ENCODE data around the gene CADM1. TPM values are rescaled to one million over a fixed set of nuclear protein-coding genes. Genes with fewer than 3 reads are reported as not detected.

Gene CADM1
- total and polyA plus RNA-seq, 2 experiments from 2014 or later, result 16.5 to 18.0 TPM

DNA sequence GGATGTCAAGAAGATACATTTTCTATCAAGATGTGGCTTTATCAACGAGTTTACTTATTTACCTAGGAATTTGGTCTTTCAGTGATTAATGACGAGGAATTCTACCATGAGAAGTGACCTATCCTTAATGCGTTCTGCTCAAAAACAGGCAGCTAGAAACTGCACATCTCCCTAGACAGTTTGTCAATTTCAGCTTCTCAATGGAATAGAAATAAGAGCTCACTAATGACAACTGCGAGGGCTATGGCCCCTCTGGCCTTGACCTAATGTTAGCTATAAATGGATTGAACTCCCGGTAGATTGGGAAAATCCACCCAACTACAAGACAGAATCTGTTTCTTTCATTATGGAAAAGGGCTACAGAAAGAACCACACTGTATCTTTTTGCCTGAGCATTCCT, 223.4 kb downstream of the CADM1 start:
- H3K4me3 ChIP-seq, result no peak overlapping the region

More for the DNA sequence above, 223.4 kb downstream of the CADM1 start:
- no peak overlapping the region for H3K27ac ChIP-seq (ENCODE audit: low read depth)
- Mint-ChIP-seq H3K9me3 (no peaks in the 10 kb centered on the region), H3K27me3 (ENCODE audit: insufficient read depth, low read depth, poor library complexity) (peaks cover 5% of the 10 kb centered on the region), H3K36me3 (ENCODE audit: low read depth) (no peaks in the 10 kb centered on the region), H3K4me3 (no peak overlapping the region), H3K27ac (no peak overlapping the region), H3K4me1 (peaks cover 3% of the 10 kb centered on the region; the same call in 2 of the 3 replicates)
- H3K27me3 ChIP-seq (ENCODE audit: insufficient read depth), result no peaks in the 10 kb centered on the region
- H3K79me2 ChIP-seq (replicated peaks; ENCODE audit: insufficient read depth), result no peaks in the 10 kb centered on the region
- no peaks in the 10 kb centered on the region for H4K20me1 ChIP-seq (replicated peaks; ENCODE audit: insufficient read depth)
- 0 out of 2 replicates have a peak, but pooled peaks cover 4% of the 10 kb centered on the region for H3K9me2 ChIP-seq (ENCODE audit: insufficient read depth)
- no peak overlapping the region for H3K4me2 ChIP-seq
- H2AFZ ChIP-seq, result no peak overlapping the region
- no peaks in the 10 kb centered on the region for H3K4me1 ChIP-seq (ENCODE audit: insufficient read depth)
- DNase-seq (ENCODE audit: low spot score), result no peak
- TF ChIP-seq, protein P1, sequence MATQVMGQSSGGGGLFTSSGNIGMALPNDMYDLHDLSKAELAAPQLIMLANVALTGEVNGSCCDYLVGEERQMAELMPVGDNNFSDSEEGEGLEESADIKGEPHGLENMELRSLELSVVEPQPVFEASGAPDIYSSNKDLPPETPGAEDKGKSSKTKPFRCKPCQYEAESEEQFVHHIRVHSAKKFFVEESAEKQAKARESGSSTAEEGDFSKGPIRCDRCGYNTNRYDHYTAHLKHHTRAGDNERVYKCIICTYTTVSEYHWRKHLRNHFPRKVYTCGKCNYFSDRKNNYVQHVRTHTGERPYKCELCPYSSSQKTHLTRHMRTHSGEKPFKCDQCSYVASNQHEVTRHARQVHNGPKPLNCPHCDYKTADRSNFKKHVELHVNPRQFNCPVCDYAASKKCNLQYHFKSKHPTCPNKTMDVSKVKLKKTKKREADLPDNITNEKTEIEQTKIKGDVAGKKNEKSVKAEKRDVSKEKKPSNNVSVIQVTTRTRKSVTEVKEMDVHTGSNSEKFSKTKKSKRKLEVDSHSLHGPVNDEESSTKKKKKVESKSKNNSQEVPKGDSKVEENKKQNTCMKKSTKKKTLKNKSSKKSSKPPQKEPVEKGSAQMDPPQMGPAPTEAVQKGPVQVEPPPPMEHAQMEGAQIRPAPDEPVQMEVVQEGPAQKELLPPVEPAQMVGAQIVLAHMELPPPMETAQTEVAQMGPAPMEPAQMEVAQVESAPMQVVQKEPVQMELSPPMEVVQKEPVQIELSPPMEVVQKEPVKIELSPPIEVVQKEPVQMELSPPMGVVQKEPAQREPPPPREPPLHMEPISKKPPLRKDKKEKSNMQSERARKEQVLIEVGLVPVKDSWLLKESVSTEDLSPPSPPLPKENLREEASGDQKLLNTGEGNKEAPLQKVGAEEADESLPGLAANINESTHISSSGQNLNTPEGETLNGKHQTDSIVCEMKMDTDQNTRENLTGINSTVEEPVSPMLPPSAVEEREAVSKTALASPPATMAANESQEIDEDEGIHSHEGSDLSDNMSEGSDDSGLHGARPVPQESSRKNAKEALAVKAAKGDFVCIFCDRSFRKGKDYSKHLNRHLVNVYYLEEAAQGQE (IDR thresholded peaks at IDR 0.05; ENCODE audit: unreplicated experiment), result no peak
- no peak for TF ChIP-seq CREB1 (CRISPR knock-in tag; IDR thresholded peaks at IDR 0.05; ENCODE audit: low read depth)
- TF ChIP-seq, protein P2, sequence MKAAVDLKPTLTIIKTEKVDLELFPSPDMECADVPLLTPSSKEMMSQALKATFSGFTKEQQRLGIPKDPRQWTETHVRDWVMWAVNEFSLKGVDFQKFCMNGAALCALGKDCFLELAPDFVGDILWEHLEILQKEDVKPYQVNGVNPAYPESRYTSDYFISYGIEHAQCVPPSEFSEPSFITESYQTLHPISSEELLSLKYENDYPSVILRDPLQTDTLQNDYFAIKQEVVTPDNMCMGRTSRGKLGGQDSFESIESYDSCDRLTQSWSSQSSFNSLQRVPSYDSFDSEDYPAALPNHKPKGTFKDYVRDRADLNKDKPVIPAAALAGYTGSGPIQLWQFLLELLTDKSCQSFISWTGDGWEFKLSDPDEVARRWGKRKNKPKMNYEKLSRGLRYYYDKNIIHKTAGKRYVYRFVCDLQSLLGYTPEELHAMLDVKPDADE (IDR thresholded peaks at IDR 0.05), result no peak
- no peak for TF ChIP-seq EZH2phosphoT487 (IDR thresholded peaks at IDR 0.05; ENCODE audit: unreplicated experiment)
- no peak for TF ChIP-seq STAT1 (IDR thresholded peaks at IDR 0.05; ENCODE audit: unreplicated experiment)
- TF ChIP-seq, protein P3, sequence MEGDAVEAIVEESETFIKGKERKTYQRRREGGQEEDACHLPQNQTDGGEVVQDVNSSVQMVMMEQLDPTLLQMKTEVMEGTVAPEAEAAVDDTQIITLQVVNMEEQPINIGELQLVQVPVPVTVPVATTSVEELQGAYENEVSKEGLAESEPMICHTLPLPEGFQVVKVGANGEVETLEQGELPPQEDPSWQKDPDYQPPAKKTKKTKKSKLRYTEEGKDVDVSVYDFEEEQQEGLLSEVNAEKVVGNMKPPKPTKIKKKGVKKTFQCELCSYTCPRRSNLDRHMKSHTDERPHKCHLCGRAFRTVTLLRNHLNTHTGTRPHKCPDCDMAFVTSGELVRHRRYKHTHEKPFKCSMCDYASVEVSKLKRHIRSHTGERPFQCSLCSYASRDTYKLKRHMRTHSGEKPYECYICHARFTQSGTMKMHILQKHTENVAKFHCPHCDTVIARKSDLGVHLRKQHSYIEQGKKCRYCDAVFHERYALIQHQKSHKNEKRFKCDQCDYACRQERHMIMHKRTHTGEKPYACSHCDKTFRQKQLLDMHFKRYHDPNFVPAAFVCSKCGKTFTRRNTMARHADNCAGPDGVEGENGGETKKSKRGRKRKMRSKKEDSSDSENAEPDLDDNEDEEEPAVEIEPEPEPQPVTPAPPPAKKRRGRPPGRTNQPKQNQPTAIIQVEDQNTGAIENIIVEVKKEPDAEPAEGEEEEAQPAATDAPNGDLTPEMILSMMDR (conservative IDR thresholded peaks at IDR 0.05; ENCODE audit: low read depth in 2 of 2), result no peak
- TF ChIP-seq POLR2AphosphoS5 (IDR thresholded peaks at IDR 0.05; ENCODE audit: low read depth), result no peak
- TF ChIP-seq ZNF114 (CRISPR knock-in tag; IDR thresholded peaks at IDR 0.05), result no peak
- TF ChIP-seq, protein P4, sequence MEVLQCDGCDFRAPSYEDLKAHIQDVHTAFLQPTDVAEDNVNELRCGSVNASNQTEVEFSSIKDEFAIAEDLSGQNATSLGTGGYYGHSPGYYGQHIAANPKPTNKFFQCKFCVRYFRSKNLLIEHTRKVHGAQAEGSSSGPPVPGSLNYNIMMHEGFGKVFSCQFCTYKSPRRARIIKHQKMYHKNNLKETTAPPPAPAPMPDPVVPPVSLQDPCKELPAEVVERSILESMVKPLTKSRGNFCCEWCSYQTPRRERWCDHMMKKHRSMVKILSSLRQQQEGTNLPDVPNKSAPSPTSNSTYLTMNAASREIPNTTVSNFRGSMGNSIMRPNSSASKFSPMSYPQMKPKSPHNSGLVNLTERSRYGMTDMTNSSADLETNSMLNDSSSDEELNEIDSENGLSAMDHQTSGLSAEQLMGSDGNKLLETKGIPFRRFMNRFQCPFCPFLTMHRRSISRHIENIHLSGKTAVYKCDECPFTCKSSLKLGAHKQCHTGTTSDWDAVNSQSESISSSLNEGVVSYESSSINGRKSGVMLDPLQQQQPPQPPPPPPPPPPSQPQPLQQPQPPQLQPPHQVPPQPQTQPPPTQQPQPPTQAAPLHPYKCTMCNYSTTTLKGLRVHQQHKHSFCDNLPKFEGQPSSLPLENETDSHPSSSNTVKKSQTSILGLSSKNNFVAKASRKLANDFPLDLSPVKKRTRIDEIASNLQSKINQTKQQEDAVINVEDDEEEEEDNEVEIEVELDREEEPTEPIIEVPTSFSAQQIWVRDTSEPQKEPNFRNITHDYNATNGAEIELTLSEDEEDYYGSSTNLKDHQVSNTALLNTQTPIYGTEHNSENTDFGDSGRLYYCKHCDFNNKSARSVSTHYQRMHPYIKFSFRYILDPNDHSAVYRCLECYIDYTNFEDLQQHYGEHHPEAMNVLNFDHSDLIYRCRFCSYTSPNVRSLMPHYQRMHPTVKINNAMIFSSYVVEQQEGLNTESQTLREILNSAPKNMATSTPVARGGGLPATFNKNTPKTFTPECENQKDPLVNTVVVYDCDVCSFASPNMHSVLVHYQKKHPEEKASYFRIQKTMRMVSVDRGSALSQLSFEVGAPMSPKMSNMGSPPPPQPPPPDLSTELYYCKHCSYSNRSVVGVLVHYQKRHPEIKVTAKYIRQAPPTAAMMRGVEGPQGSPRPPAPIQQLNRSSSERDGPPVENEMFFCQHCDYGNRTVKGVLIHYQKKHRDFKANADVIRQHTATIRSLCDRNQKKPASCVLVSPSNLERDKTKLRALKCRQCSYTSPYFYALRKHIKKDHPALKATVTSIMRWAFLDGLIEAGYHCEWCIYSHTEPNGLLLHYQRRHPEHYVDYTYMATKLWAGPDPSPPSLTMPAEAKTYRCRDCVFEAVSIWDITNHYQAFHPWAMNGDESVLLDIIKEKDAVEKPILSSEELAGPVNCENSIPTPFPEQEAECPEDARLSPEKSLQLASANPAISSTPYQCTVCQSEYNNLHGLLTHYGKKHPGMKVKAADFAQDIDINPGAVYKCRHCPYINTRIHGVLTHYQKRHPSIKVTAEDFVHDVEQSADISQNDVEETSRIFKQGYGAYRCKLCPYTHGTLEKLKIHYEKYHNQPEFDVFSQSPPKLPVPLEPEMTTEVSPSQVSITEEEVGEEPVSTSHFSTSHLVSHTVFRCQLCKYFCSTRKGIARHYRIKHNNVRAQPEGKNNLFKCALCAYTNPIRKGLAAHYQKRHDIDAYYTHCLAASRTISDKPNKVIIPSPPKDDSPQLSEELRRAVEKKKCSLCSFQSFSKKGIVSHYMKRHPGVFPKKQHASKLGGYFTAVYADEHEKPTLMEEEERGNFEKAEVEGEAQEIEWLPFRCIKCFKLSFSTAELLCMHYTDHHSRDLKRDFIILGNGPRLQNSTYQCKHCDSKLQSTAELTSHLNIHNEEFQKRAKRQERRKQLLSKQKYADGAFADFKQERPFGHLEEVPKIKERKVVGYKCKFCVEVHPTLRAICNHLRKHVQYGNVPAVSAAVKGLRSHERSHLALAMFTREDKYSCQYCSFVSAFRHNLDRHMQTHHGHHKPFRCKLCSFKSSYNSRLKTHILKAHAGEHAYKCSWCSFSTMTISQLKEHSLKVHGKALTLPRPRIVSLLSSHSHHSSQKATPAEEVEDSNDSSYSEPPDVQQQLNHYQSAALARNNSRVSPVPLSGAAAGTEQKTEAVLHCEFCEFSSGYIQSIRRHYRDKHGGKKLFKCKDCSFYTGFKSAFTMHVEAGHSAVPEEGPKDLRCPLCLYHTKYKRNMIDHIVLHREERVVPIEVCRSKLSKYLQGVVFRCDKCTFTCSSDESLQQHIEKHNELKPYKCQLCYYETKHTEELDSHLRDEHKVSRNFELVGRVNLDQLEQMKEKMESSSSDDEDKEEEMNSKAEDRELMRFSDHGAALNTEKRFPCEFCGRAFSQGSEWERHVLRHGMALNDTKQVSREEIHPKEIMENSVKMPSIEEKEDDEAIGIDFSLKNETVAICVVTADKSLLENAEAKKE (CRISPR knock-in tag; IDR thresholded peaks at IDR 0.05), result no peak
- no peak for TF ChIP-seq EZH2 (IDR thresholded peaks at IDR 0.05; ENCODE audit: low read depth, unreplicated experiment)
- TF ChIP-seq JUNB (IDR thresholded peaks at IDR 0.05; ENCODE audit: unreplicated experiment), result no peak
- no peak for TF ChIP-seq ZNF331 (CRISPR knock-in tag; IDR thresholded peaks at IDR 0.05; ENCODE audit: low read depth)
- no peak for TF ChIP-seq NANOG (IDR thresholded peaks at IDR 0.05; ENCODE audit: borderline replicate concordance)
- H3F3A ChIP-seq (replicated peaks; ENCODE audit: low read depth), result no peaks in the 10 kb centered on the region
- ATAC-seq, result no peak
- H3K36me3 ChIP-seq (ENCODE audit: insufficient read depth), result no peaks in the 10 kb centered on the region
